Neural progenitor cell (in vitro differentiated cells): ENCODE measurements around the gene FARP1.

Experiments
- CTCF ChIP-seq: fragments of 200-600 bp; sonication (generic); IDR thresholded peaks from 2 replicates; pipeline ENCODE4 v1.5.1; 2017; ENCODE audit warnings: antibody characterized with exemption, mild to moderate bottlenecking
- EZH2 ChIP-seq: fragments of 200-600 bp; sonication (generic); IDR thresholded peaks from 2 replicates; pipeline ENCODE4 v1.6.1; 2017; ENCODE audit warnings: antibody characterized with exemption, mild to moderate bottlenecking, moderate library complexity
- EZH2phosphoT487 ChIP-seq: fragments of 200-600 bp; sonication (generic); IDR thresholded peaks from 2 replicates; pipeline ENCODE4 v1.6.1; 2017; ENCODE audit warnings: antibody characterized with exemption

GRCh38 chr13:98468929-98469328 is 326.0 kb downstream of the FARP1 start:
- TF ChIP-seq CTCF (no peak), EZH2phosphoT487 (no peak), EZH2 (no peak)
